H1 (cell line): Measurements from ENCODE around the gene ACKR1. TPM values are rescaled to one million over a fixed set of nuclear protein-coding genes. Genes with fewer than 3 reads are reported as not detected.

Experiments used
- CTCF ChIA-PET: fragments of 300-600 bp; sonication (Branson Sonifier 250); formaldehyde crosslinking; loops from one replicate; lab custom pipeline; 2021; ENCODE audit not compliant: partially characterized antibody; lab: Charles Lee
- POLR2A ChIA-PET: fragments of 300-600 bp; sonication (Branson Sonifier 250); formaldehyde crosslinking; loops from one replicate; lab custom pipeline; 2021; ENCODE audit warnings: inconsistent platforms; ENCODE audit not compliant: partially characterized antibody; lab: Charles Lee
- DNase-seq, 2 experiments: peaks; one replicate each; pipeline versions ENCODE4 v3.0.0 to v3.0.0-alpha.2; 2010 to 2022; ENCODE audit warnings: low spot score in 2 of 2, low read depth in 1 of 2, mixed read lengths in 1 of 2
- FAIRE-seq: peaks from 2 replicates; lab custom pipeline; 2011; peaks lifted over from hg19 to GRCh38; lab: Jason Lieb, UNC
- H2AFZ ChIP-seq: 2 replicates; pipeline ENCODE4 v1.8.1; 2012; ENCODE audit warnings: low read length, inconsistent platforms
- H2AK5ac ChIP-seq: 2 replicates; pipeline ENCODE4 v1.6.1; 2013; ENCODE audit warnings: low read depth, low read length
- H2BK120ac ChIP-seq: replicated peaks from 2 replicates; pipeline ENCODE3; 2013; ENCODE audit warnings: low read depth, low read length, inconsistent platforms
- H2BK12ac ChIP-seq: 2 replicates; pipeline ENCODE4 v1.6.1; 2013; ENCODE audit warnings: low read depth, low read length
- H2BK15ac ChIP-seq: 2 replicates; pipeline ENCODE4 v1.6.1; 2013; ENCODE audit warnings: low read length
- H2BK20ac ChIP-seq: 2 replicates; pipeline ENCODE4 v1.6.1; 2013; ENCODE audit warnings: low read length
- H2BK5ac ChIP-seq: 2 replicates; pipeline ENCODE4 v1.6.1; 2013; ENCODE audit warnings: low read depth, low read length
- H3K14ac ChIP-seq: 2 replicates; pipeline ENCODE4 v1.6.1; 2013; ENCODE audit warnings: inconsistent platforms; ENCODE audit not compliant: insufficient read length
- H3K18ac ChIP-seq: 2 replicates; pipeline ENCODE4 v1.6.1; 2013; ENCODE audit warnings: low read length; ENCODE audit errors: extremely low read depth
- H3K23ac ChIP-seq: 2 replicates; pipeline ENCODE4 v1.6.1; 2013; ENCODE audit warnings: inconsistent platforms; ENCODE audit not compliant: insufficient read length
- H3K23me2 ChIP-seq: 2 replicates; pipeline ENCODE4 v1.6.1; 2013; ENCODE audit warnings: low read depth, low read length
- H3K27ac ChIP-seq: 2 replicates; pipeline ENCODE4 v1.6.1; 2011; ENCODE audit warnings: low read depth, low read length, inconsistent platforms
- H3K27me3 ChIP-seq, 4 experiments: replicated peaks in 1 of 4; 1 replicate in 1 of 4; 2 replicates in 3 of 4; pipeline versions ENCODE4 v1.6.1 to v1.8.1; 2011 to 2013; ENCODE audit warnings: low read length in 3 of 4, mild to moderate bottlenecking in 3 of 4, inconsistent platforms in 2 of 4, mixed read lengths in 2 of 4, moderate library complexity in 1 of 4; ENCODE audit not compliant: control insufficient read depth in 3 of 4, insufficient read depth in 3 of 4; ENCODE audit errors: extremely low read depth in 1 of 4
- H3K36me3 ChIP-seq, 4 experiments: 2 replicates each; pipeline versions ENCODE4 v1.6.1 to v1.8.1; 2011 to 2013; ENCODE audit warnings: mild to moderate bottlenecking in 4 of 4, low read length in 3 of 4, moderate library complexity in 2 of 4, control low read depth in 1 of 4, inconsistent platforms in 1 of 4; ENCODE audit not compliant: insufficient read depth in 4 of 4, control insufficient read depth in 2 of 4
- H3K4ac ChIP-seq: replicated peaks from 2 replicates; pipeline ENCODE3; 2013; ENCODE audit warnings: low read length, low read depth, mixed read lengths, inconsistent platforms; ENCODE audit not compliant: insufficient read length
- H3K4me1 ChIP-seq, 4 experiments: replicated peaks in 1 of 4; 1 replicate in 1 of 4; 2 replicates in 3 of 4; pipeline versions ENCODE4 v1.6.1 to v1.8.1; 2011 to 2013; ENCODE audit warnings: low read length in 3 of 4, inconsistent platforms in 2 of 4, mixed read lengths in 1 of 4; ENCODE audit not compliant: insufficient read depth in 4 of 4, control insufficient read depth in 3 of 4
- H3K4me2 ChIP-seq, 2 experiments: 2 replicates each; pipeline versions ENCODE4 v1.6.1 to v1.8.1; 2011 to 2013; ENCODE audit warnings: low read depth in 2 of 2, low read length in 2 of 2, control low read depth in 1 of 2, inconsistent platforms in 1 of 2, mild to moderate bottlenecking in 1 of 2; ENCODE audit not compliant: insufficient read depth in 1 of 2
- H3K4me3 ChIP-seq, 4 experiments: fragments of 200-600, 300-600 bp in 1 of 4; sonication (generic), shearing (Covaris generic), sonication (Bioruptor Twin) in 1 of 4; 2 replicates each; pipeline versions ENCODE4 v1.5.1 to v1.8.1; 2011 to 2016; ENCODE audit warnings: low read length in 4 of 4, low read depth in 3 of 4, control low read depth in 2 of 4, inconsistent platforms in 2 of 4, mild to moderate bottlenecking in 2 of 4, mixed read lengths in 1 of 4, moderate library complexity in 1 of 4; ENCODE audit not compliant: insufficient read depth in 2 of 4; ENCODE audit errors: extremely low read depth in 1 of 4
- H3K56ac ChIP-seq: replicated peaks from 2 replicates; pipeline ENCODE3; 2013; ENCODE audit warnings: low read depth, mild to moderate bottlenecking, mixed read lengths, low read length, inconsistent platforms; ENCODE audit not compliant: insufficient read length
- H3K79me1 ChIP-seq: 2 replicates; pipeline ENCODE4 v1.6.1; 2013; ENCODE audit warnings: low read depth, low read length, control low read depth
- H3K79me2 ChIP-seq, 2 experiments: 2 replicates each; pipeline versions ENCODE4 v1.6.1 to v1.8.1; 2012 to 2013; ENCODE audit warnings: low read length in 2 of 2, mild to moderate bottlenecking in 2 of 2, inconsistent platforms in 1 of 2; ENCODE audit not compliant: insufficient read depth in 2 of 2, control insufficient read depth in 1 of 2
- H3K9ac ChIP-seq, 4 experiments: replicated peaks in 1 of 4; 1 replicate in 1 of 4; 2 replicates in 3 of 4; pipeline versions ENCODE4 v1.6.1 to v1.8.1; 2011 to 2013; ENCODE audit warnings: low read depth in 3 of 4, low read length in 3 of 4, control low read depth in 2 of 4, mild to moderate bottlenecking in 2 of 4, moderate library complexity in 2 of 4, inconsistent platforms in 1 of 4; ENCODE audit errors: extremely low read depth in 1 of 4
- H3K9me3 ChIP-seq, 2 experiments: 2 replicates each; pipeline versions ENCODE4 v1.6.1 to v1.8.1; 2012 to 2013; ENCODE audit warnings: mild to moderate bottlenecking in 2 of 2, moderate library complexity in 2 of 2, control low read depth in 1 of 2, inconsistent platforms in 1 of 2, low read depth in 1 of 2, low read length in 1 of 2, mixed read lengths in 1 of 2; ENCODE audit not compliant: insufficient read depth in 2 of 2
- H4K20me1 ChIP-seq, 2 experiments: replicated peaks in 1 of 2; 2 replicates each; pipeline versions ENCODE3 to v1.8.1; 2011 to 2013; ENCODE audit warnings: inconsistent platforms in 2 of 2, low read length in 2 of 2, mild to moderate bottlenecking in 1 of 2; ENCODE audit not compliant: insufficient read depth in 2 of 2, control insufficient read depth in 1 of 2
- H4K5ac ChIP-seq: 2 replicates; pipeline ENCODE4 v1.6.1; 2013; ENCODE audit warnings: low read length, low read depth, mixed read lengths, inconsistent platforms; ENCODE audit not compliant: insufficient read length
- H4K8ac ChIP-seq: 2 replicates; pipeline ENCODE4 v1.8.0; 2013; ENCODE audit warnings: mild to moderate bottlenecking, moderate library complexity, low read length, inconsistent platforms; ENCODE audit not compliant: insufficient read depth; ENCODE audit errors: extremely low read depth
- H4K91ac ChIP-seq: replicated peaks from 2 replicates; pipeline ENCODE3; 2013; ENCODE audit warnings: low read length, mixed read lengths, inconsistent platforms; ENCODE audit not compliant: insufficient read length
- CTCF ChIP-seq, 3 experiments: IDR thresholded peaks; 1 replicate in 2 of 3; 2 replicates in 1 of 3; pipeline versions ENCODE4 v1.5.1 to v1.6.1; 2011; ENCODE audit warnings: low read length in 3 of 3, mild to moderate bottlenecking in 3 of 3, inconsistent platforms in 2 of 3, low read depth in 1 of 3, moderate library complexity in 1 of 3; ENCODE audit not compliant: insufficient read depth in 1 of 3; ENCODE audit errors: control extremely low read depth in 1 of 3
- E2F6 ChIP-seq: IDR thresholded peaks from 2 replicates; pipeline ENCODE4 v1.6.1; 2012; ENCODE audit warnings: inconsistent platforms
- RAD21 ChIP-seq, 2 experiments: IDR thresholded peaks in 1 of 2; conservative IDR thresholded peaks in 1 of 2; 2 replicates each; pipeline ENCODE4 v1.6.1; 2011; ENCODE audit warnings: low read depth in 2 of 2, low read length in 2 of 2, improper control_type of control experiment in 1 of 2, inconsistent platforms in 1 of 2, mild to moderate bottlenecking in 1 of 2, moderate library complexity in 1 of 2
- WGBS, 2 experiments: shearing (Covaris generic) in 1 of 2; methylation state at CpG; one replicate each; pipeline versions ENCODE4 v1.1.6 to v1.1.7; 2013 to 2015; ENCODE audit warnings: low lambda C conversion rate in 2 of 2, mixed read lengths in 2 of 2, inconsistent platforms in 1 of 2, low coverage in 1 of 2, missing lambda C conversion rate in 1 of 2; ENCODE audit not compliant: insufficient replicate concordance in 2 of 2, insufficient coverage in 1 of 2, insufficient read length in 1 of 2; ENCODE audit errors: extremely low coverage in 1 of 2, missing lambda C conversion rate in 1 of 2; 5-methylcytosine and 5-hydroxymethylcytosine counted together
- polyA plus RNA-seq, 7 experiments: library from polyadenylated mRNA; depleted of rRNA in 3 of 7; stranded (reverse) in 5 of 7; unstranded in 2 of 7; fragments of >200 nt in 5 of 7; fragments of 200-250 nt in 2 of 7; gene quantifications; 1 replicate in 5 of 7; 2 replicates in 1 of 7; 4 replicates in 1 of 7; pipeline versions ENCODE4 v1.2.1 to v1.2.3, GENCODE V29; 2011 to 2013; ENCODE audit warnings: missing spikeins in 2 of 7, mixed read lengths in 2 of 7
- total RNA-seq: library from RNA; stranded (reverse); fragmentation: NEBNext Ultra II Directional; extraction: Animal tissue kit (Norgen Biotek cat#: 25700); gene quantifications from 2 replicates; pipeline ENCODE4 v1.2.1, GENCODE V29; 2021

The ACKR1 gene
- total and polyA plus RNA-seq, 2 of the 8 experiments (the other 6 are each of a cell fraction or from before 2014, with no cell fraction given): 0.61 to 1.00 TPM

- no peak overlapping the region for H2BK20ac ChIP-seq
- H2BK12ac ChIP-seq: no peak overlapping the region
- ChIA-PET CTCF (interaction anchor here (0.6 to 26.6 kb wide), 26 partner anchors 11 to 1862 kb away, joined by 3 to 660 read pairs (median 4); partner anchors contain the start of genes ACKR1 and CADM3), POLR2A (interaction anchor here (0.6 to 1.5 kb wide), 3 partner anchors 12 to 1353 kb away, joined by 3 to 4 read pairs (median 4); no protein-coding TSS in a partner anchor)
- H3K56ac ChIP-seq: no peak overlapping the region
- H3K27me3 ChIP-seq: no peaks in the 10 kb centered on the region
- H2AFZ ChIP-seq: no peak overlapping the region
- no peak overlapping the region for H3K4ac ChIP-seq
- H3K4me2 ChIP-seq: no peak overlapping the region
- no peak overlapping the region for H3K4me3 ChIP-seq
- no peak overlapping the region for H3K9ac ChIP-seq
- peak; percentile 56 to 59 (median 58) for TF ChIP-seq CTCF (IDR thresholded peaks at IDR 0.05; ENCODE audit: control extremely low read depth in 1 of 3, insufficient read depth in 1 of 3, low read depth in 1 of 3, low read length in 3 of 3)
- TF ChIP-seq E2F6: no peak
- TF ChIP-seq RAD21 (IDR thresholded peaks at IDR 0.05 in 1 of 2, conservative IDR thresholded peaks at IDR 0.05 in 1 of 2; ENCODE audit: low read depth in 2 of 2, low read length in 2 of 2): peak in 1 of 2 experiments; percentile 28; a peak in 1 of 4 replicates
- H4K5ac ChIP-seq: no peak overlapping the region
- H3K27ac ChIP-seq: no peak overlapping the region
- WGBS, 2 experiments: 65% methylated on average over 5 of the region's 5 CpGs; no CpG with 5 or more reads in 1 of the 2 experiments
- no peak overlapping the region for H3K18ac ChIP-seq
- no peaks in the 10 kb centered on the region for H3K79me1 ChIP-seq
- H3K14ac ChIP-seq: no peak overlapping the region
- H3K9me3 ChIP-seq: no peaks in the 10 kb centered on the region
- H3K23me2 ChIP-seq: no peaks in the 10 kb centered on the region
- no peak overlapping the region for H2BK120ac ChIP-seq
- H2BK5ac ChIP-seq: no peak overlapping the region
- no peak overlapping the region for H2BK15ac ChIP-seq
- H4K8ac ChIP-seq: no peak overlapping the region
- H3K79me2 ChIP-seq: no peaks in the 10 kb centered on the region
- H3K23ac ChIP-seq: no peak overlapping the region
- no peak overlapping the region for H4K91ac ChIP-seq
- H4K20me1 ChIP-seq: no peaks in the 10 kb centered on the region
- DNase-seq (peak in 1 of 2 experiments; percentile 52), FAIRE-seq (peak; percentile 58)
- H2AK5ac ChIP-seq: no peak overlapping the region
- H3K4me1 ChIP-seq: no peaks in the 10 kb centered on the region
- no peaks in the 10 kb centered on the region; a peak in 1 of 8 replicates for H3K36me3 ChIP-seq
Observed at GRCh38 chr1:159196543-159196942, 8.1 kb upstream of the ACKR1 start.
